GM12864 (cell line): Measurements from ENCODE around the gene RMI2.
"Not testable (repeated sequence)": the region's sequence is repeated elsewhere in the genome, so short reads cannot be mapped to it uniquely, and the experiment has no call there.

Experiments
- DNase-seq: peaks from one replicate; pipeline ENCODE4 v3.0.0-alpha.2; 2011; ENCODE audit warnings: low read depth
- H3K4me3 ChIP-seq: 2 replicates; pipeline ENCODE4 v1.5.1; 2011; ENCODE audit warnings: mild to moderate bottlenecking, low read depth, low read length, control low read depth
- TF ChIP-seq, protein P1 (sequence below): IDR thresholded peaks from 2 replicates; pipeline ENCODE4 v1.5.1; 2011; ENCODE audit warnings: low read depth, mild to moderate bottlenecking, moderate library complexity, low read length, control low read depth, inconsistent platforms; ENCODE audit errors: missing control alignments

The RMI2 gene

DNA sequence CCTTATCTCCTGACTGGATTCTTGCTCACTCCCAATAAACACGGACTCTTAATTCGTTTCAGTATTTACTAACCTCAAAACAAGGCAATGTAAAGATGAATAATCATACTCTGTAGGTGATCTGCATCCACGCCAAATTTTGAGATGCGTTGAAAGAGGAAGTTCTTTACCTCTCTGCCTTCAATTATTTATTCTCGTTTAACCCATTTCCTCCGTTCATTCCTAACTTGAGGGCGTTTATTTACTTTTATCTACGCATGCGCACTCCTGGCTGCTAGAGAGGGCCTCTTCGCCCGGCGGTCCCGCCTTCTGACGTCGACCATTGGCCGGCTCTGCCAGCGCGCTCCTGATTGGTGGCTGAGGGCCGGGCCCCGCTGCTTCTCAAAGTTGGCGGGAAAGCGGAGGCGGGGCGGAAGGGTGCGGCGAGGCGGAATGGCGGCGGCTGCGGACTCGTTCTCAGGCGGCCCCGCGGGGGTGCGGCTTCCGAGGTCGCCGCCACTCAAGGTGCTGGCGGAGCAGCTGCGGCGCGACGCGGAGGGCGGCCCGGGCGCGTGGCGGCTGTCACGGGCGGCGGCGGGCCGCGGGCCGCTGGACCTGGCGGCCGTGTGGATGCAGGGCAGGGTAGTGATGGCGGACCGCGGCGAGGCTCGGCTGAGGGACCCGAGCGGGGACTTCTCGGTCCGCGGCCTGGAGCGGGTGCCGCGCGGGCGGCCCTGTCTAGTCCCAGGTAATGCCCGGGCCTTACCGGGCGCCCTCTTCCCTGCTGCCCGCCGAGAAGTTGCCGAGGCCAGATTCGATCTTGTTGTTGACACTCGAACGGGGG is at the start of gene RMI2:
RMI2 (plus strand) TSS at position 420 of the 823 bp plus-strand sequence; CDS start at position 433, 13 bp downstream.
- TF ChIP-seq, protein P1, sequence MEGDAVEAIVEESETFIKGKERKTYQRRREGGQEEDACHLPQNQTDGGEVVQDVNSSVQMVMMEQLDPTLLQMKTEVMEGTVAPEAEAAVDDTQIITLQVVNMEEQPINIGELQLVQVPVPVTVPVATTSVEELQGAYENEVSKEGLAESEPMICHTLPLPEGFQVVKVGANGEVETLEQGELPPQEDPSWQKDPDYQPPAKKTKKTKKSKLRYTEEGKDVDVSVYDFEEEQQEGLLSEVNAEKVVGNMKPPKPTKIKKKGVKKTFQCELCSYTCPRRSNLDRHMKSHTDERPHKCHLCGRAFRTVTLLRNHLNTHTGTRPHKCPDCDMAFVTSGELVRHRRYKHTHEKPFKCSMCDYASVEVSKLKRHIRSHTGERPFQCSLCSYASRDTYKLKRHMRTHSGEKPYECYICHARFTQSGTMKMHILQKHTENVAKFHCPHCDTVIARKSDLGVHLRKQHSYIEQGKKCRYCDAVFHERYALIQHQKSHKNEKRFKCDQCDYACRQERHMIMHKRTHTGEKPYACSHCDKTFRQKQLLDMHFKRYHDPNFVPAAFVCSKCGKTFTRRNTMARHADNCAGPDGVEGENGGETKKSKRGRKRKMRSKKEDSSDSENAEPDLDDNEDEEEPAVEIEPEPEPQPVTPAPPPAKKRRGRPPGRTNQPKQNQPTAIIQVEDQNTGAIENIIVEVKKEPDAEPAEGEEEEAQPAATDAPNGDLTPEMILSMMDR: no peak
- peak; percentile 86 for DNase-seq
- H3K4me3 ChIP-seq: peak within 1 kb of the TSS; percentile 72

DNA sequence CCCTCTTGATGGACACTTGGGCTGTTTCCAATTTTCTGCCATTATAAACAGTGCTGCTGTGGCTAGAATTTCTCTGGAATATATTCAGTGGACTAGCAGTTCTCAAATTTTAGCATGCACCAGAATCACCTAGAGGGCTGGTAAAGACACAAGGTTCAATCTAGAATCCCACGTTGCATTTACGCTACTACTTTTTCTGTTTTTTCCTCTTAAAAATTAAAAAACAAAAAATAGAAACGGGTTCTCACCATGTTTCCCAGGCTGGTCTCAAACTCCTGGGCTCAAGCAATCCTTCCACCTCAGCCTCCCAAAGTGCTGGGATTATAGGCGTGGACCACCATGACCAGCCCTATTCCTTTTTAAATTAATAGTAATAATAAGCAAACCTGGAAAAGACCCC is 49.6 kb upstream of the RMI2 start:
- no peak for DNase-seq
- no peak overlapping the region for H3K4me3 ChIP-seq
- TF ChIP-seq, protein P1: no peak

DNA sequence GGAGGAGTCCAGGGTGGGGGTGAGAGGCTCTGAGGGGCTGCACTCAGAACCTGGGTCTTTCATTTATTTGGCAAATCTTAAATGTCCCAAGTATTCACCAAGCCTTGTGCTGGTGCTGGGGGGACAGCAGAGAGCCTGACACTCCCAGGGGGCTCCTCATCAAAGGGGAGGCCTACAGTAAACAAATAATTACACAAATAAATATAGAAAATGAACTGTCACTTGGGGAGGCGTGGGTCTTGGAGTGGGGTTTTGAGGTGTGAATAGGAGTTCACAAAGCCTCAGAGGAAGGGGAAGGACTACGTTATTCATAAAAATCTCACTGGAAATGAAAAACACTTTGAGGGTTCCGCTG is 48.9 kb upstream of the RMI2 start:
- DNase-seq: no peak
- H3K4me3 ChIP-seq: no peak overlapping the region
- TF ChIP-seq, protein P1: no peak

DNA sequence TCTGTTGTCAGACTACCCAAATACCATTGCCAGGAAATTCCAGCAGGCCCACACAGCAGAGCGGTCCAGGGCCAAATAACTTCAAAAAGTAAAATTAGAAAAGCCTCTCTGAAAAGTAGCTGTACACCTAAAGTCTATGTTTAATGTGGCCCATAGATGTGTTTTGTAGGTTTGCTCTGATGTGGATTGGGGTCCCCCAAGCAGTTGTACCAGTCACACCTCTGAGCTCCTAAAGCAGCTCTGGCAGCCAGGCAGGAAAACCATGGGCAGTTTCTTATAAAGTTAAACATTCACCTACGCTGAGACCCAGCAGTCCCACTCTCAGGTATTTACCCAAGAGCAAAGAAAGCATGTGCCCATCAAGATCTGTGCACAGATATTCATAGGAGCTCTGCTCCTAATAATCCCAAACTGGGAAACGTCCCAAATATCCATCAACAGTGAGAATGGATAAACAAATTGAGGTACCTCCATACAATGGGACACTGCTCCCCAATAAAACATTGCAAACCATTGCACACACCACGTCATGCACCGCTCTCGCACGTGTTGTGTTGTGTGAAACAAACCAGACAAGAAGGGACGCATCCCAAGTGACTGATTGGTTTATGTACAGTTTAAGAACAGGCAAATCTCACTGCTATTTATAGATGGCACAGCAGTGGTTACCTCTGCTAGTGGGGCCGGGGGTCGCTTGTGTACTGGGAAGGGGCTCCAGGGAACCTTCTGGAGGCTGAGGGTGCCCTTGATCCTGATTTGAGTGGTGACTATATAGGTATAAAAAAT is 48.4 kb upstream of the RMI2 start:
- TF ChIP-seq, protein P1: no peak
- H3K4me3 ChIP-seq: peak overlapping the region; percentile 15; the same call in 1 of the 2 replicates
- no peak for DNase-seq

DNA sequence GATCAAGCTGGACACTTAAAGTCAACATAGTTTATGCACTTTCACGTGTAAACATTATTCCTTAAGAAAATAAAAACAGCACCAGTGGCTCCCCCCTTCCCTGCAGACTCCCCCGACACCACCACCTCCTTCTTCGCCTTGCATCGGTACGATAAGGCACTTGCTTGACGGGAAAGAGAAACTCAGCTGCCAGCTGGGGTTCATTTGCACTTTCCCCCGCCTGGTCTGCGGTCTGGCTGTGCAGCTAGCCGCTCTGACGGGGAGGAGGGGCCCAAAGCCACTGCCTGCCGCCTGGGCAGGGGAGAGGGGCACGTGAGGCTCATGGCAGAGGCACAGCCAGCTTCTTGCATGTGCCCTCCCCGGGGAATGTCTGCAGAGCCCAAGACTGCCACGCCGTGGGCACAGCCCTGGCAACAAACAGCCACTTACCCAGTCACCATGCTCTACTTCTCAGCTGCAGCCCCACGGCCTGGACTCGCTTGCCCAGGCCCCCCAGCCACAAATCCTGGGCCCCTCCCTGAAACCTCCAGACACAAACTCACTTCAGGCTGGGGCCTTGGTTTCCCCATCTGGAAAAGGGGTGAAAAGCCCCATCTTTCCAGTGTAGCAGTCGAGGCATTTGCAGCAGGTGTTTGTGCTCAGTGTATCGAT is 47.6 kb upstream of the RMI2 start:
- H3K4me3 ChIP-seq: peak overlapping the region; percentile 15
- TF ChIP-seq, protein P1: no peak
- DNase-seq: peak; percentile 71

GRCh38 chr16:11298143-11298900 is 46.9 kb upstream of the RMI2 start:
- no peak overlapping the region for H3K4me3 ChIP-seq
- DNase-seq: no peak
- TF ChIP-seq, protein P1: no peak

DNA sequence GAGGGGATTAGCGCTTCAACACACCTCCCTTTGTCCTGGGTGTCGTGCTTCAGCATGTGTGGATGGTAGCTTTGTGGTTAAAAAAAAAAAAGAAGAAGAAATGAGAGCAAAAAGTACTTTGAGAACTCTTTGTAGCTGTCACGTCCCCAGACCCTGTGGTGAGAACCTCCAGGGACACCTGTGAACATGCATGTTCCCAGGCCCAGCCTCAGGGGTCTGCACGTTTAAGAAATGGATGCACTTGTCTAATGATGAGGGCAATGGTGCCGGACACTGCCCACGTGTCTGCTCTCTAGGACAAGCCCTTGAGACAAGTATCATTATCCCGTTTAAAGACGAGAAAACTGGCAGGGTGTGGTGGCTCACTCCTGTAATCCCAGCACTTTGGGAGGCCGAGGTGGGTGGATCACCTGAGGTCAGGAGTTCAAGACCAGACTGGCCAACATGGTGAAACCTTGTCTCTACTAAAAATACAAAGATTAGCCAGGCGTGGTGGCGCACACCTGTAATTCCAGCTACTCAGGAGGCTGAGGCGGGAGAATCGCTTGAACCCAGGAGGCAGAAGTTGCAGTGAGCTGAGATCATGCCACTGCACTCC is 46.2 kb upstream of the RMI2 start:
- peak; percentile 38 for DNase-seq

More for the DNA sequence above, 46.2 kb upstream of the RMI2 start:
- not testable (repeated sequence) for H3K4me3 ChIP-seq
